GM23338 (cell line): ENCODE results near the gene TRAF3IP1.

Experiments
- EZH2 ChIP-seq: fragments of 200-600 bp; sonication (generic); IDR thresholded peaks from one replicate; pipeline ENCODE4 v1.8.0; 2017; ENCODE audit warnings: antibody characterized with exemption, mild to moderate bottlenecking, low read depth; ENCODE audit not compliant: unreplicated experiment
- EZH2phosphoT487 ChIP-seq: fragments of 200-600 bp; sonication (generic); IDR thresholded peaks from one replicate; pipeline ENCODE4 v1.8.1; 2018; ENCODE audit warnings: antibody characterized with exemption; ENCODE audit not compliant: unreplicated experiment
- JUNB ChIP-seq: IDR thresholded peaks from one replicate; pipeline ENCODE4 v1.6.1; 2016; ENCODE audit warnings: antibody characterized with exemption; ENCODE audit not compliant: unreplicated experiment
- REST ChIP-seq: IDR thresholded peaks from one replicate; pipeline ENCODE4 v1.6.1; 2018; ENCODE audit warnings: antibody characterized with exemption; ENCODE audit not compliant: unreplicated experiment
- ZNF114 ChIP-seq: fragments of 250-450 bp; sonication (Bioruptor Pico); IDR thresholded peaks from 2 replicates; pipeline ENCODE4 v1.5.0; 2020; ENCODE audit warnings: mild to moderate bottlenecking, moderate library complexity
- TF ChIP-seq, protein P1 (sequence below), 2 experiments: fragments of 200-600 bp in 1 of 2; sonication (generic) in 1 of 2; conservative IDR thresholded peaks; 2 replicates each; pipeline versions ENCODE4 v1.5.1 to v1.6.1; 2016 to 2017; ENCODE audit warnings: antibody characterized with exemption in 2 of 2, low read depth in 2 of 2, mild to moderate bottlenecking in 2 of 2, moderate library complexity in 1 of 2

DNA sequence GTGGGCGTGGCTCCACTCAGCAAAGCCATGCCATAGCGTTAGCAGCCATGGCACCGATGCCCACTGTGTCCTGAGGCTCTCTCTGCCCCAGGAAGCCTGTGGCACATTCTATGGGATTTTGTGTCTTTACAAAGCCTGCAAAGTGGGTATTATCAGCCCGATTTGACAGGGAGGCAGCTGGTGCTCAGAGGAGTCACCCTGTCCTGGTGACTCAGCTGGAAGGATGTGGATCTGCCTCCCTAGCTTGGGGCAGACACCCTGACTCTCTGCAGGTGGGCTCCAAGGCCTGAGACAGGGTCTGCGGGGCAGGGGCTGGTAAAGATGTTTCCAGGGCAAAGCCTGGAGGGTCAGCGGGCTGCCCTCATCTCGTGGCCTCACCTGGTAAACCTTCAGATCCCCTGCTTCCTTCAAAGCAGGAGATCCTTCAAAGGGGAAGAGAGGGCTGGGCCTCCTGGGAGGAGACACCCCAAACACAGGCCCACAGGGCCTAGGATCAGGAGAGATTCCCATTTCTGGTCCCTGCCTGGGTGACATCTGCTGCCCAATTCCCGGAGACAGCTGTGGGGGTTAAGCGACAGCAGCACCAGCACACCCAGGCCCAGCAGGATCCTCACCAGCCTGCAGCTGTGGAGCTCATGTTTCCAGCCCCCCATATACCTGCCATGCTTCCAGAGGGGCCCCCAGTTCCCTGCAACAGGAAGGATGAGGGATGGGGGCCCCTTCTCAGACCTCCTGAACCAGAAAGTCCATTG is 103.4 kb downstream of the TRAF3IP1 start:
- TF ChIP-seq EZH2 (no peak), EZH2phosphoT487 (no peak), ZNF114 (no peak), REST (no peak), JUNB (no peak)
- TF ChIP-seq, protein P1, sequence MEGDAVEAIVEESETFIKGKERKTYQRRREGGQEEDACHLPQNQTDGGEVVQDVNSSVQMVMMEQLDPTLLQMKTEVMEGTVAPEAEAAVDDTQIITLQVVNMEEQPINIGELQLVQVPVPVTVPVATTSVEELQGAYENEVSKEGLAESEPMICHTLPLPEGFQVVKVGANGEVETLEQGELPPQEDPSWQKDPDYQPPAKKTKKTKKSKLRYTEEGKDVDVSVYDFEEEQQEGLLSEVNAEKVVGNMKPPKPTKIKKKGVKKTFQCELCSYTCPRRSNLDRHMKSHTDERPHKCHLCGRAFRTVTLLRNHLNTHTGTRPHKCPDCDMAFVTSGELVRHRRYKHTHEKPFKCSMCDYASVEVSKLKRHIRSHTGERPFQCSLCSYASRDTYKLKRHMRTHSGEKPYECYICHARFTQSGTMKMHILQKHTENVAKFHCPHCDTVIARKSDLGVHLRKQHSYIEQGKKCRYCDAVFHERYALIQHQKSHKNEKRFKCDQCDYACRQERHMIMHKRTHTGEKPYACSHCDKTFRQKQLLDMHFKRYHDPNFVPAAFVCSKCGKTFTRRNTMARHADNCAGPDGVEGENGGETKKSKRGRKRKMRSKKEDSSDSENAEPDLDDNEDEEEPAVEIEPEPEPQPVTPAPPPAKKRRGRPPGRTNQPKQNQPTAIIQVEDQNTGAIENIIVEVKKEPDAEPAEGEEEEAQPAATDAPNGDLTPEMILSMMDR (conservative IDR thresholded peaks at IDR 0.05; ENCODE audit: low read depth in 2 of 2): no peak
